ENCODE measurements around the gene ESRRG.
"Not testable (repeated sequence)": the region's sequence is repeated elsewhere in the genome, so short reads cannot be mapped to it uniquely, and the experiment has no call there.

Gene ESRRG

GRCh38 chr1:216560527-216560926 lies 162.7 kb downstream of the ESRRG start:
- no peak for DNase-seq

- DNase-seq: no peak
These were observed 163.9 kb downstream of the ESRRG start for GRCh38 chr1:216559359-216559758.

GRCh38 chr1:216555653-216556052 lies 167.6 kb downstream of the ESRRG start:
- DNase-seq: no peak

GRCh38 chr1:216554934-216555333 lies 168.3 kb downstream of the ESRRG start:
- DNase-seq: no peak

- DNase-seq: no peak
These were observed 169.5 kb downstream of the ESRRG start for GRCh38 chr1:216553766-216554165.

GRCh38 chr1:216553040-216553439 lies 170.2 kb downstream of the ESRRG start:
- DNase-seq: no peak

GRCh38 chr1:216549796-216550195 lies 173.4 kb downstream of the ESRRG start:
- DNase-seq: no peak

- no peak for DNase-seq
These were observed 180.5 kb downstream of the ESRRG start for GRCh38 chr1:216542741-216543140.

GRCh38 chr1:216542263-216542662 lies 181.0 kb downstream of the ESRRG start:
- no peak for DNase-seq

- no peak for DNase-seq
These were observed 187.5 kb downstream of the ESRRG start for GRCh38 chr1:216535751-216536150.

- DNase-seq: no peak
These were observed 188.2 kb downstream of the ESRRG start for GRCh38 chr1:216535059-216535458.

- DNase-seq: no peak
These were observed 189.5 kb downstream of the ESRRG start for GRCh38 chr1:216533776-216534175.

- no peak for DNase-seq
These were observed 190.9 kb downstream of the ESRRG start for GRCh38 chr1:216532251-216532798.

- no peak for DNase-seq
These were observed 191.7 kb downstream of the ESRRG start for GRCh38 chr1:216531263-216532239.

- DNase-seq: not testable (repeated sequence)
These were observed 193.4 kb downstream of the ESRRG start for GRCh38 chr1:216529851-216530250.

- DNase-seq: no peak
These were observed 194.4 kb downstream of the ESRRG start for GRCh38 chr1:216528816-216529215.

GRCh38 chr1:216523449-216524190 lies 199.6 kb downstream of the ESRRG start:
- DNase-seq: no peak

GRCh38 chr1:216523043-216523442 lies 200.2 kb downstream of the ESRRG start:
- no peak for DNase-seq

GRCh38 chr1:216521477-216521876 lies 201.8 kb downstream of the ESRRG start:
- DNase-seq: no peak

GRCh38 chr1:216518844-216519627 lies 204.2 kb downstream of the ESRRG start:
- DNase-seq: no peak

GRCh38 chr1:216502528-216503162 lies 220.6 kb downstream of the ESRRG start:
- DNase-seq: no peak

- no peak for DNase-seq
These were observed 222.8 kb downstream of the ESRRG start for GRCh38 chr1:216500273-216500967.

All from DMS 273 treated with DMSO at 0.1 percent for 48 hours (cell line).